Measurements from ENCODE around the gene FOXA2.
"Not testable (repeated sequence)": the region's sequence is repeated elsewhere in the genome, so short reads cannot be mapped to it uniquely, and the experiment has no call there.

Gene FOXA2

DNA sequence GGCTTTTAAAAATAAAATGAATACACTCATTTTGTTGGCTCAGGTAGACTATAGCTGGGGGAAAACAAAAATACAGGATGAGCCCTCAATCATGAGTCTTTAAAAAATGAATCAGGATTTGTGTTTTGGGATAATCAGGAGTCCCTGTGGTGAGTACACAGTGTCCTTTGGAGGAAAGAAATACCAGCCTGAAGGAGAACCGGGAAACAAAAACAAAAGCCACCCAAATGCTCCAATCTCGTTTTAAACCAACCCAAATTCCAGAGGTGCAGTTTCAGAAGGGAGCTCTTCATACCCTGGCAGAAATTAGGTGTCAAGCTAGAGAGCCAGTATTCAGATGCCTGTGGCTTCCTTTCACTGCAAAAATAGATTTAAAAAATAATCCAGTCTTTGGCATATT is 23.3 kb upstream of the FOXA2 start:
- no peak overlapping the region for H3K4me3 ChIP-seq (ENCODE audit: low read depth, low read length)
- TF ChIP-seq, protein P1, sequence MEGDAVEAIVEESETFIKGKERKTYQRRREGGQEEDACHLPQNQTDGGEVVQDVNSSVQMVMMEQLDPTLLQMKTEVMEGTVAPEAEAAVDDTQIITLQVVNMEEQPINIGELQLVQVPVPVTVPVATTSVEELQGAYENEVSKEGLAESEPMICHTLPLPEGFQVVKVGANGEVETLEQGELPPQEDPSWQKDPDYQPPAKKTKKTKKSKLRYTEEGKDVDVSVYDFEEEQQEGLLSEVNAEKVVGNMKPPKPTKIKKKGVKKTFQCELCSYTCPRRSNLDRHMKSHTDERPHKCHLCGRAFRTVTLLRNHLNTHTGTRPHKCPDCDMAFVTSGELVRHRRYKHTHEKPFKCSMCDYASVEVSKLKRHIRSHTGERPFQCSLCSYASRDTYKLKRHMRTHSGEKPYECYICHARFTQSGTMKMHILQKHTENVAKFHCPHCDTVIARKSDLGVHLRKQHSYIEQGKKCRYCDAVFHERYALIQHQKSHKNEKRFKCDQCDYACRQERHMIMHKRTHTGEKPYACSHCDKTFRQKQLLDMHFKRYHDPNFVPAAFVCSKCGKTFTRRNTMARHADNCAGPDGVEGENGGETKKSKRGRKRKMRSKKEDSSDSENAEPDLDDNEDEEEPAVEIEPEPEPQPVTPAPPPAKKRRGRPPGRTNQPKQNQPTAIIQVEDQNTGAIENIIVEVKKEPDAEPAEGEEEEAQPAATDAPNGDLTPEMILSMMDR (IDR thresholded peaks at IDR 0.05; ENCODE audit: borderline replicate concordance, insufficient read depth, low read depth, low read length) = no peak

DNA sequence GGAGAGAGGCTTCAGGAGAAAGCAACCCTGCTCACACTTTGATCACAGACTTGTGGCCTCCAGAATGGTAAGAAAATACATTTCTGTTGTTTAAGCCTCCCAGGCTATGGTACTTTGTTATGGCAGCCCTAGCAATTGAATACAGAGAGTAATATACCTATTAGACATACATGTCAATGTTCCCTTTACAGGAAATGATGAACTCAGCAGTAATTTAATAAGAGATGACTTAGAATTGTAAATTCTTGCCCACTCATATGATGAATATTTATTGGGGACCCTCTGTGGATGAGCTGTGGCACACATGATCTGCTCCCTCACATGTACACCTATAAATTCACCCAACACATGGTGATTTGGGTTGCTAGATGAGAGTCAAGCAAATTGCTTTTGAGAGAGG is 20.4 kb upstream of the FOXA2 start:
- TF ChIP-seq, protein P1 (IDR thresholded peaks at IDR 0.05; ENCODE audit: borderline replicate concordance, insufficient read depth, low read depth, low read length) = no peak

DNA sequence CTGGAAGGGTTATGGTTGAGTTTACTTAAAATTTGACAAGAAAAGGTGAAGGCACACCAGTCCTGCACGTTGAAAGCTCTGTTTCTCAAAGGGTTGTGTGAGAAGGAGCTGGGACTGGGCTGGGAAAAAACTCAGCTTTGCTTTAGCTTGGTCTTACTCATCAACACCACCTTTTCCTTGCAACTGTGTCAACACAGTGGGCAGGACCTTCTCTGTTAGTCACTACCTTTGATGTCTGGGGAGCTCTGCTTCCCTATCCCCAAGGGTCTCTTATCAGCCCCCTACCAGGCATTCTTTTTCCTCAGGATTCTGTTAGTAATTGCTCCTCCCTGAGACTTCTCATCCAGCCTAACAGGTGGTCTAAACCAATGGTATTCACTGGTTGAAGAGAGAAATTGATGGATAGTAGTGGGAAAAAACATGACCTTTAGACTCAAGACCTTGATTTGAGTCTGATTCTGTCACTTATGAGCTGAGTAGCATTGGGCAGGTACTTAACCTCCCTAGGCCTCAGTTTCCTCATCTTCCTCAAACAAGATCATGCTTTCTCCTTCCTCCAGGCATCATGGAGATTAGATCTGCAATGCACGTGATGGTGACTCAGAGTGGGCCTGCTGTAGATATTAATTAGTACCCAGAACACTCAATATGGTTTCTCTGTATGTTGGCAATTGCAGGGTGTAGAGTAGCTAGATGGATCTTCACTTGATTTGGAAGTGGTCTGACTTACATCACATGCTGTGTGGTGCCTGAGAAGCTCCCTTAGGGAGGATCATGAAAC is 17.2 kb upstream of the FOXA2 start:
- TF ChIP-seq, protein P1 (IDR thresholded peaks at IDR 0.05; ENCODE audit: borderline replicate concordance, insufficient read depth, low read depth, low read length) = no peak

More for the DNA sequence above, 20.4 kb upstream of the FOXA2 start:
- no peak overlapping the region for H3K4me3 ChIP-seq (ENCODE audit: low read depth, low read length)

DNA sequence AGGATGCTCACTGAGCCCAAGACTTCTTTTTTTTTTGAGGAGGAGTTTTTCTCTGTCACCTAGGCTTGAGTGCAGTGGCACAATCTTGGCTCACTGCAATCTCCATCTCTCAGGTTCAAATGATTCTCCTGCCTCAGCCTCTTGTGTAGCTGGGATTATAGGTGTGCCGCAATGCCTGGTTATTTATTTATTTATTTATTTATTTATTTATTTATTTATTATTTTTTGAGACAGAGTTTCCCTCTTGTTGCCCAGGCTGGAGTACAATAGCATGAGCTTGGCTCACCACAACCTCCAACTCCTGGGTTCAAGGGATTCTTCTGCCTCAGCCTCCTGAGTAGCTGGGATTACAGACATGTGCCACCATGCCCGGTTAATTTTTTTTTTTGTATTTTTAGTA is 14.9 kb upstream of the FOXA2 start:
- not testable (repeated sequence) for H3K4me3 ChIP-seq (ENCODE audit: low read depth, low read length)

More for the DNA sequence above, 17.2 kb upstream of the FOXA2 start:
- H3K4me3 ChIP-seq (ENCODE audit: low read depth, low read length) = no peak overlapping the region

DNA sequence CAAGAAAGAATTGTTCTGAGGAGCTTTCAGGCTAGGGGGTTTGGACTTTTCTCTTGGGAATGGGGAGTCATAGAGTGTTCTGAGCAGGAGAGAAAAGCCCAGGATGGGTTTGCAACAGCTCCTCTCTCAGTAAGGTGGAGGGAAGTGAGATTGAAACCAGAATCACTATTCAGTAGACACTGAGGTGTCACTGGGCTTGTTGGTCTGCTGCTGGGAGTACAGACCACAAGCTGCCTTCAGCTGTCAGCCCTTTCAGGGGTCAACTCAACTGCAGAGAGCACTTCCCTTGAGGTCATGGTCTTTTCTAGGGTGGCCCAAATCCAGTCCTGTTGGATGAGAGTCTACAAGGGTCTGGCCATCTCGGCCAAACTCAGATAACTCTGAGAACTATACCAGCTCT is 12.9 kb upstream of the FOXA2 start:
- no peak overlapping the region for H3K4me3 ChIP-seq (ENCODE audit: low read depth, low read length)
- TF ChIP-seq, protein P1 (IDR thresholded peaks at IDR 0.05; ENCODE audit: borderline replicate concordance, insufficient read depth, low read depth, low read length) = no peak

DNA sequence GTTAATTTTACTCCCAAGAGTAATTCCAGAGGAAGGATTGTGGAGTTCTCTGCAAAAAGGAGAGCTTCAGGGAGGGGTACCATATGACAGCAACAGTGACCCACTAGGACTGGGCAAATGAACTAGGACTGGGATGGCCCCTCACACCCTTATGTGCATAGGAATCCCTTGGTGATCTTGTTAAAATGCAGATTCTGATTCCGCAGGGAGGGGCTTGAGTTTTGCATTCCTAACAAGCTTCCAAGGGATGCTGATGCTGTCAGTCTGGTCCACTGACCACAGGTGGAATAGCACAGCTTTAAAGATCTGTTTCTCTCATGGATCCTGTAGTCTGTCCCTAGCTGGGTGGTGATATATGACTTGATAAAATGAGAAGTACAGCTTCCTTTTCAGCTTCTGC is 6.3 kb upstream of the FOXA2 start:
- TF ChIP-seq, protein P1 (IDR thresholded peaks at IDR 0.05; ENCODE audit: borderline replicate concordance, insufficient read depth, low read depth, low read length) = no peak
- no peak overlapping the region for H3K4me3 ChIP-seq (ENCODE audit: low read depth, low read length)

DNA sequence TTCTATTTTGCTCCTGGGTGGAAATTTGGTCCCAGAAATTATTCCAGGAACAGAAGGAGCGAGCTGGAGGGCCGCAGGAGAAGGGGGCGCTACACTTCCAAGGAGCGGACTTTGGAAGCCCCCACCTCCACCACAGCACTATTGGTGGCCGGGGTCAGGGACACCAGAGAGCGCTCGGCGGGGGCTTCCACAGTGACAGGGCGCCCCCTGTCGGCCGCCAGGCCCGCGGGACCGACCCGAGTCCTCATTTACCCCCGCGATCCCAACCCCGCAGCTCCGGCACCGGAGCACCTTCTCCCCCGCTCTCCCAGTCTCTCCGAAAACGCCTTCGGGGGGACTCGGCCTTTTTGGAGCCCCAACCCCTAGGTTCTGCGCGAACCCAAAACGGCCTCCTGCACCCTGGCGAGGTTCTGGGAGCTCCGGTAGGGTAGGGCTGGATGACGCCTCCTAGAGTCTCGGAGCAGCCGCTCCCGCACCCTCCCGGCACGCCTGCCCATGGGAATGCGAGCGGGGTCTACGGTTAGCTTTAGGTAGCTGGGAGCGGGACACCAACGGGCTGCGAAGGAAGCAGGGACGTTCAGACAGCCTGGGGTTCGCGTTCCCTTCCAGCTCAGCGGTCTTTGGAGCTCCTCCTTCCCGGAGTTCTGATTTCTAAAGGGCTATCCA is 2.4 kb upstream of the FOXA2 start:
- TF ChIP-seq, protein P1 (IDR thresholded peaks at IDR 0.05; ENCODE audit: borderline replicate concordance, insufficient read depth, low read depth, low read length) = peak; percentile 82

More for the DNA sequence above, 2.4 kb upstream of the FOXA2 start:
- H3K4me3 ChIP-seq (ENCODE audit: low read depth, low read length) = no peak overlapping the region
